ENCODE data around the gene GAB2.
A peak's percentile ranks its signal among the peaks of the same experiment; 100 is the strongest.
"Not testable (repeated sequence)": the region's sequence is repeated elsewhere in the genome, so short reads cannot be mapped to it uniquely, and the experiment has no call there.

GAB2 gene

DNA sequence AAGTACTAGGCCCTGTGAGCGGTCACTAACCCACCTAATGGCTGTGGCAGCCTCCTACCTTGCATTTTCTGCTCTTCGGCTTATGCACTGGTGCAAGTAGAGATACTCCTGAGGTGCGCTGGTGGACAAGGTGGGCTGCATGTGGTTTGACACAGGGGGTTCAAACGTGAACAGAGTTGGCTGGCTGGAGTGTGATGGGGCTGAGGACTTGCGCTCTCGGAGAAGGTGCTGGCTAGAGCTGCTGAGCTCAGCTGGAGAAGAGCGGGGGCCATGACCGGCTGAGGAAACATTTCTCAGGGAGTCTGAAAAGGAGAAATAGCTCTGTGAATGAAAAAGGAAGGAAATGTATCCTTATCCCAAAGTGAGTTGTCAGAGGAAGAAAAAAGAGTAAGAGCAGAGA lies 167.5 kb downstream of the GAB2 start:
- no peak for DNase-seq (ENCODE audit: low read depth, low spot score)

DNA sequence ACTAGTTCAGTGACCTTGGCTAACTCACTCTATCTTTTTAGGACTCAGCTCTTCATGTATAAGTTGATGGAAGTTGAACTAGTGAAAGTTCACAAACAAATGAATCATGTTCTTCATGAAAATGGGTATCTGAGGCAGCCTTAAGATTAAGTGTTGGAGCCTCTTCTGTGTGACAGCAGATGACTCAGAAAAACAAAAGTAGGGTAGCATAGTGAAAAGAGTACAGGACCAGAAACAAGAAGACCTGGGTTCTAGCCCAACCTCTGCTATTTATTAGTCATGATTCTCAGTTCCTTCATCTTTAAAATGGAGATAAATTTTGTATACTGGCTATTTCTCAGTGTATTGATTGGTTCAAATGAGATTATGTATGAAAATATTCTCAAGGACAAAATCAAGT lies 168.7 kb downstream of the GAB2 start:
- no peak for DNase-seq (ENCODE audit: low read depth, low spot score)

DNA sequence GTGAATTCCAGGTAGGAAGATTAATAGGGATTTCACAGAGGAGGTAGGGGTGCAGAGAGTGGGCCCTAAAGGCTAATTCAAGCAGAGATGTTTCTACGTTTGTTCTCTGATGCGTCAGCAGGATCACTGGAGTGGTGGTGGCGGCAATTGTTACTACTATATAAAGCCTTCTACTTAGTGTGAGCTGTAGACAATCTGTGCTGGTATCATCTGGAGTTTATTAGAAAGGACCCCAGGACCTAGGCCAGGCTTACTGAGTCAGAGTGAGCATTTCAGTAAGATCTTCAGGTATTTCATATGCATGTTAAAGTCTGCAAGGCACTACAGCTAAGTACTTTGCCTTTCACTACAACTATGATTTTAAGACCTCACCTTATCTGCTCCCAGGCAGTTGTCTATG lies 169.4 kb downstream of the GAB2 start:
- DNase-seq (ENCODE audit: low read depth, low spot score) = no peak

DNA sequence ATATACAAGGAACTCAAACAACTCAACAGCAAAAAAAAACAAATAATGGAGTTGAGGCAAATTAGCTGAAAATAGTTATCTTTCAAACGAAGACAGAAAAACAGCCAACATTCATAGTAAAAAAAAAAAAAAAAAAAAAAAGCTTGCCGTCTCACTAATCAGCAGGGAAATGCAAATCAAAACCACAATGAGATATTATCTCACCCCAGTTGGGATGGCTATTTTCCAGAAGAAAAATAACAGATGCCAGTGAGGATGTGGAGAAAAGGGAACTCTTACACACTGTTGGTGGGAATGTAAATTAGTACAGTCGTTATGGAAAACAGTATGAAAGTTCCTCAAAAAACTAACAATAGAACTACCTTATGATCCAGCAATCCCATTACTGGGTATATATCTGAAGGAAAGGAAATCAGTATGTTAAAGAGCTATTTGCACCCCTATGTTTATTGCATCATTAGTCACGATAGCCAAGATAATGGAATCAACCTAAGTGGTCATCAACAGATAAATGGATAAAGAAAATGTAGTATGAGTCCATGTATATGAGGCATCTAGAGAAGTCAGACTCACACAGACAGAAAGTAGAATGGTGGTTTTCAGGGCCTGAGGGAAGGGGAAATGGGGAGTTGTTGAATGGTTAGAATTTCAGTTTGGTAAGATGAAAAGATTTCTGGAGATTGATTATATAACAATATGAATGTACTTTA lies 172.9 kb downstream of the GAB2 start:
- DNase-seq (ENCODE audit: low read depth, low spot score) = peak; percentile 76

DNA sequence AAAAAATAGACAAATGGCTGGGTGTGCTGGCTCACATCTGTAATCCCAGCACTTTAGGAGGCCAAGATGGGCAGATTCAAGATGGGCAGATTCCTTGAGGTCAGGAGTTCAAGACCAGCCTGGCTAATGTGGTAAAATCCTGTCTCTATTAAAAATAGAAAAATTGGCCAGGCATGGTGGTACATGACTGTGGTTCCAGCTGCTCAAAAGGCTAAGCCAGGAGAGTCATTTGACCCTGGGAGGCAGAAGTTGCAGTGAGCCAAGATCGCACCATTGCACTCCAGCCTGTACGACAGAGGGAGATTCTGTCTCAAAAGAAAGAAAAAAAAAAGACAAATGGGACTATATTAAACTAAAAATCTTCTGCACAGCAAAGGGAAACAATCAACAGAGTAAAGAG lies 173.5 kb downstream of the GAB2 start:
- peak; percentile 43 for DNase-seq (ENCODE audit: low read depth, low spot score)

DNA sequence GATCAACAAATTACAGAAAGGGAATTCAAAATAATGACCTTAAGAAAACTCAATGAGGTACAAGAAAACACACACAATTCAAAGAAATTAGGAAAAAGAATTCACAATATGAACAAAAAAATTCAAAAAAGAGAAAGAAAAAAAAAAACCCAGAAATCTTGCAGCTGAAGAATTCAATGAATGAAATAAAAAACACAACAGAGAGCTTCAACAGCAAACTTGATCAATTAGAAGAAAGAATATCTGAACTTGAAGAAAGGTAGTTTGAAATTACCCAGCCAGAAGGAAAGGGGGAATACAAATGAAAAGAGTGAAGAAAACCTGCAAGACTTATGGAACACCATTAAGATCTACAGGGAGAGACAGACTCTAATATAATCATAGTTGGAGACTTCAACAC lies 176.1 kb downstream of the GAB2 start:
- DNase-seq (ENCODE audit: low read depth, low spot score) = no peak

DNA sequence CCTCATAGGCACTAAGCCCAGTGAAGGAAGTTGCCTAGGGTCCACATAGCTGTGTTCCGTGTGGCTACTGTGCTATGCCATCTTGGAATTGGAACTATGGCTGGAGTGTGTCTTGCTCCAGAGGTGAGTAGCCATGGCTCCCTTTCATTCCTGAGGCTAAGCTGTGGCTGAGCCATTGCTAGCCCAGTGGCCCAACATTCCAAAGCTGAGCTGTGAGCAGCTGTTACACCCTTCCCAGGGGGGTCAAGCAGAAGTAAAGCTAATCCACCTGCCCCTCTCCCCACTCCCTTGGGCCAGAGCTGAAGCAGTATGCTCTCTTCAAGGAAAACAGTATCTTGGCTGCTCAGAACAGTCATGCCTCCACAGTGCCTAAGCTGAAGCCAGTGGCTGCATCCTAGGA lies 177.8 kb downstream of the GAB2 start:
- no peak for DNase-seq (ENCODE audit: low read depth, low spot score)

DNA sequence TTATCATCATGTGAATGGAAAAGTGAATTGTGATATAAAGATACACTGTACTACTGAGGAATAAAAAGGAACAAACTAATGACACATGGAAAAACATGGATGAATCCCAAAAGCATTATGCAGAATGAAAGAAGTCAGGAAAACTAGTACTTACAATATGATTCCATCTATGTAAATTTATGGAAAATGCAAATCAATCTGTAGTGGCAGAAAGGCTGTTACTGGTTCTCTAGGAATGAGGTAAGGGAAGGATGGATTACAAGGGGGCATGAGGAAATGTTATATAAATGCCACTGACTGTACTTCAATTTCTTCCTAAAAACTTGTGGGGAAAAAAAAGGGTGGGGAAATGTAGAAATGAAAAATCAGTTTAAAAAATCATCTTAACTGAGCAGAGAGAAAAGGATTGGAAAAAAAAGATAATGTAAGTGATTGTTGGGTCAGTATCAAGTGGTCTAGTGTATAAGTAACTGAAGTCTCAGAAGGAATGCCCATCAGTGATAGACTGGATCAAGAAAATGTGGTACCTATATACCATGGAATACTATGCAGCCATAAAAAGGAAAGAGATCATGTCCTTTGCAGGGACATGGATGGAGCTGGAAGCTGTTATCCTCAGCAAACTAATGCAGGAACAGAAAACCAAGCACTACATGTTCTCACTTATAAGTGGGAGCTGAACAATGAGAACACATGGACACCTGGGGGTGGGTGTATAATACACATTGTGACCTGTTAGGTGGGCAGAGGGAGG lies 180.2 kb downstream of the GAB2 start:
- no peak for DNase-seq (ENCODE audit: low read depth, low spot score)

DNA sequence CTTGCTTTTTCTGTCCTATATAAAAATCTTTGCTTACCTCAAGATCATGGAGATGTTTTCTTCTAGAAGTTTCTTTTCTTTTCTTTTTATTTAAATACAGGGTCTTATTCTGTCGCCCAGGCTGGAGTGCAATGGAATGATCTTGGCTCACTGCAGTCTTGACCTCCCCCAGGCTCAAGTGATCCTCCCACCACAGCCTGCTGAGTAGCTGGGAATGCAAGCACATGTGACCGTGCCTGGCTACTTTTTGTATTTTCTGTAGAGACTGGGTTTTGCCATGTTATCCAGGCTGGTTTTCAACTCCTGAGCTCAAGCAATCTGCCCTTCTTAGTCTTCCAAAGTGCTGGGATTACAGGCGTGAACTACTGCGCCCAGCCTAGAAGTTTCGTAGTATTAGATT lies 183.6 kb downstream of the GAB2 start:
- no peak for DNase-seq (ENCODE audit: low read depth, low spot score)

DNA sequence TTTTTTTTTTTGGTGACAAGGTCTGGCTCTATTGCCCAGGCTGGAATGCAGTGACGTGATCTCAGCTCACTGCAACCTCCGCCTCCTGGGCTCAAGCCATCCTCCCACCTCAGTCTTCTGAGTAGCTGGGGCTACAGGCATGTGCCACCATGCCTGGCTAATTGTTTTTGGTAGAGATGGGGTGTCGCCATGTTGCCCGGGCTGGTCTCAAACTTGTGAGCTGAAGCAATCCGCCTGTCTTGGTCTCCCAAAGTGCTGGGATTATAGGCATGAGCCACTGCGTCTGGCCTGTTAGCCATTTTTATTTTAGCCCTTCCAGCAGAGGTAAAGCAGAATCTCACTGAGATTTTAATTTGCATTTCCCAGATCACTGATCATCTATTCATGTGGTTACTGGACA lies 184.6 kb downstream of the GAB2 start:
- not testable (repeated sequence) for DNase-seq (ENCODE audit: low read depth, low spot score)

DNA sequence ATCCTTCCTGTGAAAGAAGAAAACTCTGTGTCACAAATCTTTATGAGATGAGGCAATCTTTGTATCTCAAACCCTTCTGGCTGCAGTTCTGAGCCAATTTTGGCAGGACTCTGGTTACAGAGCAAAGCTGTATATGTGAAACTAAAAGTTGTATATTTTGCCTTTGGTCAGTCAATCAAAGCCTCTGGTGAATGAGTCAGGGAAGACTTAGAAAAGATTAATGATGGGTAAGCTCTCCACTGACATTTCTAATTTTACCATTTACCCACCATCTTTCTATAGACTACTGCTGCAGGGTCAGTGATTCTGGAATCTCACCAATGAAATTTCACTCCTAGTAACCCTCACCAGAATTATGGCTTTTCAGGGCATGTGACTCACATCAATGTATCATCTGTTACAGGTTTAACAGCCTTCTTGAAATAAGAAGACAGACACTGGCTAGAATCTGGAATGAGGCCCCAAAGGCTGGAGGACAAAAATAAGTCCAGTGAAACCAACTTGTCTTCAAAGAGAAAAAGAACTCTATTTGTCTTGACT lies 185.6 kb downstream of the GAB2 start:
- DNase-seq (ENCODE audit: low read depth, low spot score) = peak; percentile 40

DNA sequence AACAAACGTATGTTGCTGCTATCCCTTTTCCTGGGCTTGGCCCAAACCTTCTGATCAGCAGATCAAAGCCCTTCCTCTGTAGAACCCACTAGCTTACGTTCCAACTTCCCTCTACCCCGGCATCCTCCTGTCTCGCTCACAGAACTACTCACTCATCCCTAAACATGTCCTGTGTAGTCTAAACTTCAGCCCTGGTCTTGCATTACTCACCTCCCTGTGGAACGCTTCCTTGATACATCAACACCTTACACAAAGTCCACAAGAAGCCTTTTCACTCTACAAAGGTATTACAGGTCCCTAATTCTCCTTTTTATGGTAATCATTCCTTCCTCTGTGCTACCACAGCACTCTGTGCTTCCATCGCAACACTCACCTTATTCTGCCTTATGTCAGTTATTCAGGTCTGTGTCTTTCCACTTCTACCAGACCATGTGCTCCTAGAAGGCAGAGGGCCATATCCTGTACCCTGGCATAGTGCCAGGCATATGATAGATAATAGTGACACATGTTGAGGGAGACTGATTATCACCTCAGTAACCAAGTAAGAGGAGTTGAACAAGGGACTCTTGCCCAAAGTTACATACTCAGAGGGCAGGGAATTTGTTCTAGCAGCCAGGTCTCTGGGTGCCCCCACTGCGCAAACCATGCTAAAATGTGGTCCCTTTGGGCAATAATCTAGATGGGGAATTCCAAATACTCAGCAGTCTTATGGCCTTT lies 187.3 kb downstream of the GAB2 start:
- no peak for DNase-seq (ENCODE audit: low read depth, low spot score)

DNA sequence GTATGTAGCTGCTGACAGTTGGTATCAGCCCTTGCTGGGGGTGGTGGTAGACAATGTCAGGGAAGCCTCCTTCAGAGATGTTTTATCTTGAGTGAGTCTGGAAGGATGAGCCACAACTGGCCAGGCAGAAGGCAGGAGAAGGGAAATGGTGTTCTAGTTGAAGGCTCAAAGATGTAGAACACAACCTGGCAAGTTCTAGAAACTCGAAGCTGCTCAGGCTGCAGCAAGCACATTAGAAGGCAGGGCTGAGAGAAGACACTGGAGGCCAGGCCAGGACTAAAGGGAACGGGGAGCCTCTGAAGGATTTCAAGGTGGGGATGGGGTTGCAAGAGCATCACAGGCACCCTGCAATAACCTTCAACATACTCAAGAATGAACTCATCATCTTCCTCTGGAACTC lies 188.5 kb downstream of the GAB2 start:
- no peak for DNase-seq (ENCODE audit: low read depth, low spot score)

DNA sequence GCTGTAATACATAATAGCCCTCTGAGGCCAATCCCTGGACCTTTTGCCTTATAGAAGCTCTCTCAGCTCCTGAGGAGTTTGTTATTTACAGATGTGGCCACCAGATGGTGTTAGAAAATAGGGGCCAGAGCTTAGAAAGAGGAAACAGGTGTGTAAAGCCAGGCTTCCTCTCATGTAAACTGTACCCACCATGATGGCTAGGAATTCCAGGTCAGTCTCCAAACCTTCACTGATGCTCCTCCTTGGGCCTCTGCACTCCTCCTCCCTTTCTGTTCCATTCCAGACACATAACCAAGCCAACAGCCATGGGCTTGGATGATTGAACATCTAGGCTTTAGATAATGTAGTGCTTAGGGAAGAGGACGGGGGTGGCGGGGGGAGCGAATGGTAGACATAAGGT lies 189.2 kb downstream of the GAB2 start:
- DNase-seq (ENCODE audit: low read depth, low spot score) = peak; percentile 68

DNA sequence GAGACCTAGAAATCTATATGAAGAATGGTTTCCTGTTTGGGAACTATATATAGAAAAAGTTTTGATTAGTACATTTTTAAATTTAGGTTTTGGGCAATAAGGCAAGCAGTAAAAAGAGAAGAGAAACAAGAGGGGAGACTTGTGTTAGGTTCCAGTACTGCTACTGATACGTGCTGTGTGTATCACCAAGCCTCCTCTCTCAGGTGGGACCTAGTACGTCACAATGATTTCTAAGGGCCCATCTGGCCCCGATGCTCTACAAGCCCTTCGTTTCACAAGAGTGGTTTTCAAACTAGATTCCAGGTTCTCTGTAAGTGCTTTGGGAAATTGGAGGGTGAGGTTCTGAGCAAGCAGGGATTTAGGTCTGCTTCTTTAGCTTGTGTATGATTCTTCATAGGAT lies 189.7 kb downstream of the GAB2 start:
- DNase-seq (ENCODE audit: low read depth, low spot score) = no peak

DNA sequence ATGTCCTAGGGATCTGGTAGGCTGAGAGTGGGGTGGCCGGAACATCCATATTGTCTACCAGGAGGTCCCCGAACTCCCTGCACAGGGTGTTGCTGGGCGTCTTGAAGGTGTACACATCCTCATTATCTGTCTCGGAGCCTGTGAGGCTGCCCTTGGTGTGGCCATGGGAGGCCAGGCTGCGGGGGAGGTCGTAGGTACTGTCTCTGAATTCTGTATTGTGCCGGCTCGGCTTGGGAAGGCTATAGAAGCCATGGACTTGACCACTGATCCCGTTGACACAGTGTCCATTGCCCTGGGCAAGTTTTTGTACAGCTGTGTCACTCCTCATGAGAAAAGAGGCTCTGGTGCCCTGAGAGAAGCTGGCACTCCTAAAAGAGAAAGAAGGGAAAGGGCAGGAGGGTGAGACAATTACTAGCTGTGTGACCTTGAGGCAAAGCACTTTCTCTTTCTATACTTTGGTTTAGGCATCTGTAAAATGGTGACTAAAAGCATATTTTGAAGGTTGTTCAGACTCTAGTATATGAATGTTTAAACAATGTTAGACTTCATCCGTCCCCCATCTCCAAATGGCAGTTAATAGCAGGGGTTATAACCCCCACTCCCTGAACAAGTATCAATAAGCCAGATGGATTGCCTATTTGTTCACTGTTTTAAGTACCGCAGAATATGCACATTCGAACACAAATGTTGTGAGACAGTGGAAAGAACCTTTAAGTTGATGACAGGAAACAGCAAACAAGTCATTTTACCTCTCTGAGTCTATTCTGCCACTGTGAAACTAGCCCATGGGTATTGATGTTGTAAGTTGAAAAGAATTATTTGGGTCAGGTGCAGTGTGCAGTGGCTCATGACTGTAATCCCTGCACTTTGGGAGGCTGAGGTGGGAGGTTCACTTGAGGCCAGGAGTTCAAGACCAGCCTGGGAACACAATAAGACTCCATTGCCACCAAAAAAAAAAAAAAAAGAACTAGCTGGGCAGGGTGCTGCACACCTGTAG lies 190.6 kb downstream of the GAB2 start:
- no peak for DNase-seq (ENCODE audit: low read depth, low spot score)

DNA sequence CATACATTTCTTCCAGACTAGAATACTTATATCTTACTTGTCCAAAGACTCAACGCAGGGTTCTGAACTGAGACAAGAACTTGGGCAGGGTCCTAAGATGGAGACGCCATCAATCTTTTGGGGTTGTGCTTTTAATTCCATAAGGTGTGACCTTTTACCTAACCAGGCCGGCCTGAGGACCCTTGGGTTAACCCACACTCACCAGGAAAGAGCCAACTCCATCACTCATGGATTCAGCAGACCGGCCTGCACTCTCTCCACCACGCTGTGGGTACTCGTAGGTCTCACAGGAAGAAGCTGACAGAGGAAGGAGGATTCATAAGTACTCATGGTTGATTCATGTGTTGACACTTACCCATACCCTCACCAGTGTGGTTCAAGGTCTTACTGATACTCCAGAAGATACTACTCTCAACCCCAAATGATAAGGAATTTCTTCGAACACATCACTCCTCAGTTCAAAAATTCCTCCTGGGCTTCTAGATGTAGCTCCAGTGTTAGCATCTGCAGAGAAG lies 192.7 kb downstream of the GAB2 start:
- DNase-seq (ENCODE audit: low read depth, low spot score) = no peak

DNA sequence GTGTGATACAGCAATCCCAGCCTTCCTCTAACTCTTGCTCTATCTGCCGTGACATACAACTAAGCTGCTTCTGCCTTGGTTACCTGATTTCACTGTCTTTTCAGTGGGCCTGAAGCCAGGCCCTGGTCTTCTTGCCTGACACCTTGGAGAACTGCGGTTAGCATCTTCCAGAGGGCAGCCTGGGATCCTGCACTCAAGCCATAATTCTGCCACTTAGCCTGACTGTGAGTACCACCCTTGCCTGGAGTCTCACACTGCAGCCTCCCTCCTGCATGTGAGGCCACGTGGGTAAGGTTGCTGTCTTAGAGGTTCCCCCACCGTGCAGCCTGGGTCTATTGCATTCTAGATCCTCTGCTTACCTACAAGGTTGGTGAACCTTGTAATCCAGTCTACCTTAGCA lies 193.1 kb downstream of the GAB2 start:
- no peak for DNase-seq (ENCODE audit: low read depth, low spot score)

DNA sequence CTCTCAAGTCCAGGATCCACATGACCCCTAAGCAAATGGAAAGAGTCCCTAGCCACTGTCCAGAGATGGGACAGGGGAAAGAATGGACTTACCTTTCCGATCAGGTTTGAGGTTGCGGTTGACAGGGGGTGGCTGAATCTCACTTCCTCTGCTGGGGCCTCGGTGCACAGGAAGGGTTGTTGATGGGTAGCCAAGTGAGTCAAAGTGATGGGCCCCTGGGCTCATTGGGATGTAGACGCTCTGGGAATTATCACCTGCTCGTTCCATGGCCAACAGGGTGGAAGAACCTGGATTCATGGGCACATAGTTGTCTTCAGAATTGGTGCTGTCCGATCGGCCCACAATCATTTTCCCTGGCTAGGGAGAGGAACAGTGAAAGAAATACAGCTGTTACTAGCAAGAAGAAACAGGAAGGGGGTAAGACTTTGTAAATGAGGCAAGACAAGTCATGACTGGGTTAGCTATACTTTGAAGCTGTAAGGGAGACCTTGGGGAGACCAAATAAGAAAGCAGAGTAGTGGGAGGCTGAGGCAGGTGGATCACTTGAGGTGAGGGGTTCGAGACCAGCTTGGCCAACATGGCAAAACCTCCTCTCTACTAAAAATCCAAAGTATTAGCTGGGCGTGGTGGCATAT lies 194.2 kb downstream of the GAB2 start:
- no peak for DNase-seq (ENCODE audit: low read depth, low spot score)

DNA sequence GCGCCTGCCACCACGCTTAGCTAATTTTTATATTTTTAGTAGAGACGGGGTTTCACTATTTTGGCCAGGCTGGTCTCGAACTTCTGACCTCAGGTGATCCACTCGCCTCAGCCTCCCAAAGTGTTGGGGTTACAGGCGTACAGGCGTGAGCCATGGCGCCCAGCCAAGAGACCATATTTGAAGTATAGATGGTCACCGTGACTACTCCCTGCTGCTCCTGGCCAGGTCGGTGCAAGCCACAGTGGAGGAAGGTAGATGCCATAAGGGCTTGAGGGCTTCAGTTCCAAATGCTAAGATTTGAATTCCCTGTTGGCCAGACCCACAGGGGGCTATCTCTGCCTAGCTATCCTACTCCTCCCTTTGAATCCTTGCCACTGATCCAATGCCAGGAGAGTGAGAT lies 194.9 kb downstream of the GAB2 start:
- not testable (repeated sequence) for DNase-seq (ENCODE audit: low read depth, low spot score)

All from astrocyte of the hippocampus (primary cell).